BLaER1 treated with 17β-estradiol and CSF1 and Interleukin-3, amounts not matched to agents 10 nM and 100 nM (cell line): ENCODE data around the gene KCNV2.

ENCODE experiments used
- H3K27ac ChIP-seq, 11 experiments: shearing (Covaris generic); formaldehyde crosslinking; 2 replicates each; pipeline ENCODE4 v1.8.1; 2022
- H3K27me3 ChIP-seq, 11 experiments: shearing (Covaris generic); formaldehyde crosslinking; 2 replicates each; pipeline ENCODE4 v1.8.1; 2022
- H3K36me3 ChIP-seq, 11 experiments: shearing (Covaris generic); formaldehyde crosslinking; 2 replicates each; pipeline ENCODE4 v1.8.1; 2022
- H3K4me1 ChIP-seq, 10 experiments: shearing (Covaris generic); formaldehyde crosslinking; 2 replicates each; pipeline ENCODE4 v1.8.1; 2022
- H3K4me2 ChIP-seq, 11 experiments: shearing (Covaris generic); formaldehyde crosslinking; 2 replicates each; pipeline ENCODE4 v1.8.1; 2022
- H3K4me3 ChIP-seq, 10 experiments: shearing (Covaris generic); formaldehyde crosslinking; 2 replicates each; pipeline ENCODE4 v1.8.1; 2022
- H3K9ac ChIP-seq, 11 experiments: shearing (Covaris generic); formaldehyde crosslinking; 2 replicates each; pipeline ENCODE4 v1.8.1; 2022
- H3K9me3 ChIP-seq, 11 experiments: shearing (Covaris generic); formaldehyde crosslinking; replicated peaks in 1 of 11; 2 replicates each; pipeline ENCODE4 v1.8.1; 2022
- H4K20me1 ChIP-seq, 11 experiments: shearing (Covaris generic); formaldehyde crosslinking; 2 replicates each; pipeline ENCODE4 v1.8.1; 2022
- Cebpa-rat ChIP-seq, 11 experiments: shearing (Covaris generic); IDR thresholded peaks; 2 replicates each; pipeline ENCODE4 v1.8.1; 2022

KCNV2 gene

DNA sequence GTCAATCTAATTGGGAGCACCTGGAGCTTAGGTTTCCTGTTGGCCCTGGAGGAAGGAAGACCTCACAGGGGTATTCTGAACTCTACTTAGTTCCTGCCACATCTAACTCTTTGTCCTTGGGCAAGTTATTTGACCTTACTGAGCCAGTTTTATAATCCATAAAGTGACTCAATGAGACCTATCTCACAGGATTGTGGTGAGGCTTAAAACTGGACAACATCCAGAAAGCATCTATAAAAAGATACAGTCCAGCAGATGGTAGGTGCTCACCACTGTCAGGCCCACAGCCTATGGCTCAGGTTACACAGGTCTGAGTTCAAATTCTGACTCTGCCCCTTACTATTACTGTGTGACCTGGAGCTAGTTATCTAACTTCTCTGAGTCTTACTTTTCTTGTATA, 23.3 kb downstream of the KCNV2 start:
- peaks cover 0 to 10% (median 7%) of the 10 kb centered on the region in 10 experiments; a peak in 15 of 20 replicates for H3K4me1 ChIP-seq
- no peaks in the 10 kb centered on the region for H3K27me3 ChIP-seq
- H3K27ac ChIP-seq, result no peak overlapping the region
- no peak overlapping the region for H3K4me3 ChIP-seq
- no peak overlapping the region for H3K4me2 ChIP-seq
- no peak for TF ChIP-seq Cebpa-rat (IDR thresholded peaks at IDR 0.05)
- H3K9me3 ChIP-seq, result no peaks in the 10 kb centered on the region
- no peaks in the 10 kb centered on the region for H4K20me1 ChIP-seq
- H3K36me3 ChIP-seq, result peaks cover 9 to 85% (median 46%) of the 10 kb centered on the region in 11 experiments; a peak in 20 of 22 replicates
- H3K9ac ChIP-seq, result no peak overlapping the region

DNA sequence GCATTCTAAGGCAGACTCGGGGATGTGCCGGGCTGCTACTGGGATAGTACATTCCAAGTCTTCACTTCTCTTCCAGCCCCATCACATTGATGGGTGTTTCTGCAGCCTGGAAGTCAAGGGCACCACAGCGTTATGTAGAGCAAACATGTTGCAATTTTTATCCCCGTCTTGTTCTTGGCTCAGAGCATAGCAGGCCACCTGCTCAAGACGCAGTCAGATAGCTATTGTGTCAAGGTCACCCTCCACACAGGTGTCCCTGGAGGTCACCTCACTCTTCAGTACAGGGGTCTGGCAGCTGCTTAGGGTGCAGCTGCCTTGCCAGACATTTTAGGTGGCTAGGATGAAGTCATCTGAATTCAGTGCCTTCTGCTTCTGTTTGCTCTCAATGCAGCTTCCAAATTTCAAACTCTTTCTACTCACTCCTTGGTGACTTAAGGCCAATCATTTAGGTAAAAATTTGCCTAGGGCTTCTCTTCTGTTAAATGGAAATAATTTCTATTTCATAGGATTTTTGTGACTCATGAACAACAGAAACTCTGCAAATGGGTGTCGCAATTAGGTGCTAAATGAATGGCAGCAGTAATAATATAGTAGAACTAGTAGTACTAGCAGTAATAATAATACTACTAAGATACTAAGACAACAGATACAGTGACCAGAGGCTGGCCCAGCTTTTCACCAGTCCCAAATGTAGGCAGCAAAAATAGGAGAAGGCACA, 24.3 kb downstream of the KCNV2 start:
- no peaks in the 10 kb centered on the region for H3K27me3 ChIP-seq

DNA sequence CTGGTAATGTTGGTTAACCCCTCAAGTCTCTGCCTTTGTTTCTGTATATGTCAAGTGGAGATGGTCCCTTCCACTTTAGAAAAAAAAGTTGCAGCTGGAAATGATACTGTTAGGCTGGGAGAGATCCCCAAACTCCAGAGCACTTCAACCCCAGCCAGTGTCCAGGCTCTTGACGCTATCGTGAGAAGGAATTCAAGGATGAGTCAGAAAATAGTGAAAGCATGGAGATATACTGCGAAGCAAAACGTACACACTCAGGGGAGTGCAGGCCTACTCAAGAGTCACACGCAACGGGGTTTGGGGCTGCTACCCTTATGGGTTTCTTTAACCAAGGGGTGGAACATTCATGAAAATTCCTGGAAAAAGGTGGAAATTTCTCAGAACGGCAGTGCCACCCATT, 24.9 kb downstream of the KCNV2 start:
- Histone ChIP-seq H4K20me1 (no peaks in the 10 kb centered on the region), H3K4me1 (peaks cover 0 to 14% (median 11%) of the 10 kb centered on the region in 10 experiments; a peak in 15 of 20 replicates), H3K4me3 (no peak overlapping the region), H3K27me3 (no peaks in the 10 kb centered on the region), H3K36me3 (peaks cover 11 to 84% (median 58%) of the 10 kb centered on the region in 11 experiments; a peak in 21 of 22 replicates), H3K9me3 (no peaks in the 10 kb centered on the region), H3K4me2 (no peak overlapping the region), H3K27ac (no peak overlapping the region), H3K9ac (no peak overlapping the region)
- no peak for TF ChIP-seq Cebpa-rat (IDR thresholded peaks at IDR 0.05)

More for the DNA sequence above, 24.3 kb downstream of the KCNV2 start:
- Histone ChIP-seq H3K27ac (no peak overlapping the region), H3K36me3 (peaks cover 9 to 85% (median 53%) of the 10 kb centered on the region in 11 experiments; a peak in 20 of 22 replicates), H3K4me1 (peaks cover 0 to 14% (median 11%) of the 10 kb centered on the region in 10 experiments; a peak in 15 of 20 replicates), H3K9me3 (no peaks in the 10 kb centered on the region), H3K4me2 (no peak overlapping the region), H4K20me1 (no peaks in the 10 kb centered on the region), H3K4me3 (no peak overlapping the region), H3K9ac (no peak overlapping the region)
- no peak for TF ChIP-seq Cebpa-rat (IDR thresholded peaks at IDR 0.05)

DNA sequence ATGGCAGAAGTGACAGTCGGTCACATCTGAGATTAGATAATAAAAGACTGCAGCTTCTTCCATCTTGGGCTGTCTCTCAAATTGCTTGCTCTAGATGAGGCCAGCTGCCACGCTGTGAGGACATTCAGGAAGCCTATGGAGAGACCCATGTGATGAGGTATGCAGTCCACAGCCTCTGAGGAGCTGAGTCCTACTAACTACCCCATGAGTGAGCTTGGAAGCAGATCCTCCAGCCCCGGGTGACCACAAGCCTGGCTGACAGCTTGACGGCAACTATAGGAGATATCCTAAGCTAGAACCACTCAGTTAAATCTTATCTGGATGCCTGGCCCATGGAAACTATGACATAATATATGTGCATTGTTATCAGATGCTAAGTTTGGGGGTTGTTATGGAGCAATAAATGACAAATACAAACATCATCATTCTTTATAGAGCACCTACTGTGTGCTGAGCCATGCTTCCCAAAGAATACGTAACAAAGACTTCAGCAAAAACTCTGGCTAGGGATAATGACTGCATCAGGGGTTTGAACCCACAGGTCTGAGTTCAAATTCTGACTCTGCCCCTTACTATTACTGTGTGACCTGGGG, 26.7 kb downstream of the KCNV2 start:
- Histone ChIP-seq H3K9me3 (peaks cover 0 to 7% (median under 1%) of the 10 kb centered on the region in 11 experiments; a peak in 5 of 22 replicates), H3K4me3 (no peak overlapping the region), H3K27me3 (no peaks in the 10 kb centered on the region), H3K9ac (no peak overlapping the region), H3K4me2 (no peak overlapping the region), H3K4me1 (peaks cover 0 to 14% (median 11%) of the 10 kb centered on the region in 10 experiments; a peak in 15 of 20 replicates), H3K27ac (no peak overlapping the region), H3K36me3 (peaks cover 14 to 84% (median 67%) of the 10 kb centered on the region in 11 experiments; a peak in 21 of 22 replicates), H4K20me1 (no peaks in the 10 kb centered on the region)
- TF ChIP-seq Cebpa-rat (IDR thresholded peaks at IDR 0.05), result no peak

DNA sequence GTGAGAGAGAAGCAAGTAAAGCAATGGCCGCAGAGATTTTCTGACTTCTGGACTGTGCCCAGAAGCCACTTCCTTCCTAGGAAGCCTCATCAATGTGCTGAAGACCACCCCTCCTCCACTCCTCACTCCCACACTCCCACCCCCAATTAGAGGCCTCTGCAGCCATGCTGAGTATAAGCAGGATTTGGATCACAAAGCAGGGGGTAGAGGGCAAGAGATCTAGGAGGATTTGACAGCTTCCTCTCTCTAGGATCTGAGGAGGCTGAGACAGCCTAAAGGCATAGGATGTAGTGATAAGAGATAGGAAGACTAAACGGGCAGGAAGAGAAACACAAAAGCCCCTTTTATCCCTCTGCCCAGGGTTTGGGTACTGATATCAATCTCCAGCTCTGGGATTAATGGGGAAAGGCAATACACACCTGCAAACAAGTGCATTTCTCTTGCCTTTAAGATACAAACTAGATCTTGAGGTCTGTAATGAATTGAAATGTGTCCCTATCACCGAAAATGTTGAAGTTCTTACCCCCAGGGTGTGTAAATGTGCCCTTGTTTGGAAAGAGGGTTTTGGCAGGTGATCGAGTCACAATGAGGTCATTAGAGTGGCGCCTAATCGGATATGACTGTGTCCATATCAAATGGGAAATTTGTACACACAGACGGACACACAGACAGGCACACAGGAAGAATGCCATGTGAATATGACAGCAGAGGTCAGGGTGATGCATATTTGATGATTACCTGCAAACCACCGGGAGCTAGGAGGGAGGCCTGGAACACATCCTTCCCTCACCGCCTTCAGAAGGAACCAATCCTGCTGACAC, 28.5 kb downstream of the KCNV2 start:
- peaks cover 31 to 94% (median 75%) of the 10 kb centered on the region in 11 experiments for H3K36me3 ChIP-seq
- H3K4me1 ChIP-seq, result peaks cover 0 to 14% (median 11%) of the 10 kb centered on the region in 10 experiments; a peak in 15 of 20 replicates
- H3K27ac ChIP-seq, result 0 out of 22 replicates have a peak overlapping the region, but pooled peaks of 1 of the 11 experiments have one; percentile 26
- no peaks in the 10 kb centered on the region for H4K20me1 ChIP-seq
- H3K4me2 ChIP-seq, result peak overlapping the region in 8 of 11 experiments; percentile 28 to 66 (median 50); a peak in 15 of 22 replicates
- TF ChIP-seq Cebpa-rat (IDR thresholded peaks at IDR 0.05), result no peak
- no peak overlapping the region for H3K9ac ChIP-seq
- H3K27me3 ChIP-seq, result no peaks in the 10 kb centered on the region
- H3K4me3 ChIP-seq, result no peak overlapping the region
- H3K9me3 ChIP-seq, result peaks cover 0 to 21% (median 15%) of the 10 kb centered on the region in 11 experiments; a peak in 20 of 22 replicates

DNA sequence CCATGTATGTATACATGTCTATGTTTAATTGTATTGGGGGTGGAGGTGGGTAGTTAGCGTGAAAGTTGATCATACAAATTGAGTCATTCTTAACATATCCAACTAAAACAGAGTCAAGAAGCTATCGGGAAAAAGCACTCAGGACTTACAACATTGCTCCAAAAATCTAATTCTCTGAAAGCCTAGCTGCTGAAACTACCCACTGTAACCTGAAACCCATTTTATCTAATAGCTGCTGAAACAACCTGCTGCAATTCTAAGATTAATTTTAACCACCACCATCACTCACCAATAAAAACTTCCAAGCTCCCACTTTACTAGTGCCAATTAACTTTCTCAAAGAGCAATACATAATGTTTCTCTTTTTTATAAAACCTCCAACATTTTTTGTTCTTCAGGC, 32.2 kb downstream of the KCNV2 start:
- Histone ChIP-seq H3K4me2 (no peak overlapping the region), H3K27me3 (no peaks in the 10 kb centered on the region), H3K27ac (no peak overlapping the region), H4K20me1 (no peaks in the 10 kb centered on the region), H3K9me3 (peaks cover 0 to 21% (median 16%) of the 10 kb centered on the region in 11 experiments; a peak in 20 of 22 replicates), H3K4me1 (peaks cover 0 to 14% (median 11%) of the 10 kb centered on the region in 10 experiments; a peak in 15 of 20 replicates), H3K9ac (no peak overlapping the region), H3K36me3 (peaks cover 34 to 95% (median 71%) of the 10 kb centered on the region in 11 experiments), H3K4me3 (no peak overlapping the region)
- no peak for TF ChIP-seq Cebpa-rat (IDR thresholded peaks at IDR 0.05)

DNA sequence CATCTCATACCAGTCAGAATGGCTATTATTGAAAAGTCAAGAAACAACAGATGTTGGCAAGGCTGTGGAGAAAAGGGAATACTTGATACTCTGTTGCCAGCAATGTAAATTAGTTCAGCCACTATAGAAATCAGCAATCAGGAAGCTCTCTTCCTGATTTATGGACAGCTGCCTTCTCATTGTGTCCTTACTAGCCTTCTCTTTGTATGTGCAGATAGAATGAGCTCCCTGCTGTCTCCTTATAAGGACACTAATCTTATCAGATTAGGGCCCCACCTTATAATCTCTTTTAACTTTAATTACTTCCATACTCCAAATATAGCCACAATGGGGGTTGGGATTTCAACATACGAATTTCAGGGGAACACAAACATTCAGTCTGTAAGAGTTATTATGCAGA, 38.0 kb downstream of the KCNV2 start:
- Histone ChIP-seq H3K9me3 (peaks cover 0 to 9% (median 2%) of the 10 kb centered on the region in 11 experiments; a peak in 16 of 22 replicates), H3K27me3 (no peaks in the 10 kb centered on the region), H3K4me3 (no peak overlapping the region), H3K4me2 (no peak overlapping the region), H3K36me3 (peaks cover 36 to 95% (median 65%) of the 10 kb centered on the region in 11 experiments), H3K4me1 (no peaks in the 10 kb centered on the region), H3K9ac (no peak overlapping the region), H4K20me1 (no peaks in the 10 kb centered on the region), H3K27ac (no peak overlapping the region)
- TF ChIP-seq Cebpa-rat (IDR thresholded peaks at IDR 0.05), result no peak

DNA sequence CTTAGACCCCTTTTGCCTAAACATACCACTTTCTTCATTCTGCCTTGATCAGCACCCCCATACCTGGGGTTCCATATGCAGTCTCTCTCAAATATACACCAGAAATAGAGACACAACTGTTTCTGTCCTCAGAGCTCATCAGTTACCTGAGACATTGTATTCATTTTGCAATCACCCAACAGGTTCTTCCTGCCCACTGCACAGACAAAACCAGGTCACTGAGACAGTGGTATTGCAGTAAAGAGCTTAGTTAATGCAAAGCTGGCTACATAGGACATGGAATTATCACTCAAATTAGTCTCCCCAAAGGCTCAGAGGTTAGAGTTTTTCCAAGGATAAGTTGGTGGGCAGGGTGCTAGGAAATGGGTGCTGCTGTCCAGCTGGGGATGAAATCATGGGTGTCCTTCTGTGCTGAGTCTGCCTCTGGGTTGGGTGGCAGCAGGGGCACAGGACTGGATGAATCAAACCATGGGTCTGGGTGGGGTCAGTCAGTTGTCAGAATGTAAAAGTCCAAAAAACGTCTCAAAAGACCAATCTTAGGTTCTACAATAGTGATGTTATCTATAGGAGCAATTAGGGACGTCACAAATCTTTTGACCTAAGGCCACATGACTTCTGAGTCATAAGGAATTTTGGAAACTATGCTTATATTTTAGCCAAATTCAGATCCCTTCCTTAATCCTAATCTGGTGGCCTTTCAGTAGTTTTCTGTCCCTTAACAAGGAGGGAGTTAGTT, 41.0 kb downstream of the KCNV2 start:
- no peaks in the 10 kb centered on the region for H3K4me1 ChIP-seq
- no peak overlapping the region for H3K27ac ChIP-seq
- peaks cover 0 to 7% (median 0%) of the 10 kb centered on the region in 11 experiments; a peak in 1 of 22 replicates for H3K9me3 ChIP-seq
- H4K20me1 ChIP-seq, result no peaks in the 10 kb centered on the region
- no peak overlapping the region for H3K9ac ChIP-seq
- no peak for TF ChIP-seq Cebpa-rat (IDR thresholded peaks at IDR 0.05)
- no peaks in the 10 kb centered on the region for H3K27me3 ChIP-seq
- H3K4me2 ChIP-seq, result no peak overlapping the region
- H3K4me3 ChIP-seq, result no peak overlapping the region
- peaks cover 31 to 96% (median 70%) of the 10 kb centered on the region in 11 experiments for H3K36me3 ChIP-seq
